ENCODE data around the gene SLC38A4.

The SLC38A4 gene

DNA sequence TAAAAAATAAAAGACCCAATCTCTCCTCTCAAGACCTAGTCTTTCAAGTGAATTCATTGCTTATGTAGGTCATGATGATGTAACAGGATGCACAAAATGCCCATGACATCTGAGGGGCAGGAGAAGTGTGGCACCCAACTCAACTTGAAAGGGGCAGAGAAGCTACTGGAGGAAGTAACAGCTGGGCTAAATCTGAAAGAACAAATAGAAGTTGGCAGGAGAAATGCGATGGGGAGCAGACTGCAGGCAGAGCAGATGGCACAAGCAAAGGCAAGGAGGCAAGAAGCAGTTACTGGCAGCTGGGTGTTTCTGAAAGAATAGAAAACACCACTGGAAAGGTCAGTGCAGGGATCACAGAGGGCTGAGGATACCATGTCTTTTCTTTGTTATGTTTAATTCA, 14.6 kb downstream of the SLC38A4 start:
- peak; percentile 37 to 57 for DNase-seq

DNA sequence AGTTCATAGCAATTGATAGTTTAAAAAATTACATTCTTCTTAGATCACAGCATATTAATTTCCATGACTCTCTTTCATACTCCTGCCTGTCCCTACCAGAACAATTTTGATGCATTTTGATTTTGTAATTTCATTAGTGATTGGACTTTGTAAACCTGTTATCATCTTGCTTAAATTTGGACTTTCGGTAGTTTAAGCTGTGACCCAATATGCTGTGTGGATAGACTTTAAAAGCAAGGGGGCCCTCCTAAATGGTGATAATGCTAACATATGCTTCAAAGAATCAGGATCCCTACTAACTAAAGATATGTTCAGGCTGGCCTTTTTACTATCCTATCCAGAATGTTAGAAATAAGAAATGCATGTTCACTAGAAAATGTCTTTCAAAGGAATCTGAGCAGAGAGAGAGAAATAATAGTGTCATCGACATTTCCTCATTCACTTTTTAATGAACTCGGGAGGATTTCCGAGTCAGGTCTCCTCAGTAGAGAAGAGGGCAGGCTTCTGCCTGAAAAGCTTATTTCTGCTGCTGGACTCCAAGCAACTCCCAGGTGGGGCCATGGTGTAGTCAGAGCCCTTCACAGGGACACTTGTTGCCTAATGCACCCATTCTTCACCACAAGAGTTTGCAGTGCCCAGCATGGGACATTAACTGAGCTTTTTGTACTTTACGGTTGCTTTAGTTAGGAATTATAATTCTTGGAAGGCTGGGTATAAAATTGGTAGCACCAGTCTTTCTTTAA, 16.7 kb downstream of the SLC38A4 start:
- no peak for DNase-seq

DNA sequence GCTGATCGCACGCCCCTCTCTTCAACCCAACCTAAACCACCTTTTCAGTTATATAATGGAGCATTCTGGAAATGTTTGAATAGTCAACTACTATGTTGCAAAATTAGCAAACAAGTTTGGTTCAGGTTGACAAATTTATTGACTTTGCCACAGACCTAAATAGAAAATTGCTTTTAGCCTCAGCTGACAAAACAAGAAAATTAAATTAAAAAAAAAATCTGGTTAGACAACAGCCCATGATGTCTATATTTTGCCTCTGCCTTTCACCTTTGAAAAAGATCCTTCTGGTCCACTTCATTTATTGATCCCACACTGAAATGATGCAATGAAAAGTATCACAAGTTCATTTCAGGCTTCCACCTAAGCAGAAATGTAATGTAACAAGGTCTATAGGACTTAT, 17.5 kb downstream of the SLC38A4 start:
- no peak for DNase-seq

DNA sequence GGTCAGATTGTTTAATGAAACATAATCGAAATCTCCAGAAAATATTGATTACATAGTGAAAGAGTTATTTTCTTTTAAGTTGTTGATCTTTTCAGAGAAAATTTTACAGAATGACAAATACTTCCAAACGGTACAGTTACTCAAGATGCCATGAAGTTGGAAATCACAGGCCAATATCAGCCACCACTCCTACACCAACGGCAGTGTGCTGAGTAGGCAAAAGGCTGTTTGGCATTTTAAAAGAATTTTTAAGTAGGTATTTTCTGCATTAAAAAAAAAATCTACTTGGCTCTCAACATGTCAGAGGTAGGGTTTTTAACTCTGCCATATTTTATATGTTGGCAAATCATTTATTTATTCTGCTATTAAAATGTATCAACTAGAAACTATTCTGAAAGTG, 21.7 kb downstream of the SLC38A4 start:
- DNase-seq = no peak

DNA sequence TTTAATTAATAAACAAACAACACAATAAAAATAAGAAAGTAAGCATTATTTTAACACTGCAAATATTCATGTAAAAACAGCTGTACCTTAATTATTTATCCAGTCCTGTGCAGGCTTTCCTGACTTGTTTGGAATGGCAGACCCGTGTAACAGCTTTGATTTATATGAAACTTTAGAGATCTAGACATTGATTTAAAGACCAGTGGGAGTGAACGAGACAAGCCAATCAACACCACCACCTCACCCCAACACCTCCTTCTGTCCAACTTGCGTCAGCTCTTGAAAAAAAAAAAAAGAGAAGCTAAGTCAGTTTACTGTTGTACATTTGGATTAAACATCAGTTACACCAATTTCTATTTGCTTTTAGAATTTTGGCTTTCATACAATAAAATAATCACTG, 22.3 kb downstream of the SLC38A4 start:
- DNase-seq = no peak

DNA sequence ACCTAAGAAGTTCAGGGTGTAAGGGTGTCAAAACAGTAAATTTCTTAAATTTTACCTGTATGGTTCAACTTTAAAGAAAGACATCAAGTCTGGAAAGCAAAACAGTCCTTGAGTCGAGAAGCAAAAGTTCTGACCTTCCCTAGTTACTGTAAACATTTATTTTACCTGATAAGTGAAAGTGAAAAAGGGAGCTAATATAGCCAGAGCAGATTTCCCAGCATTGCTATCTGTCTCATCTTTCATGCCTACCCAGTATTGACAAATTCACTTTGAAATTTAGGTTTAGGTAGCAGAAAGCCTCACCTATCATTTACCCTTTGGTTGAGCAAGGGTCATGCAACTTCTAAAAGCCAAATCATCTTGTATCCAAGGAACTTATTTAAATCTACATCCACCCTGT, 24.5 kb downstream of the SLC38A4 start:
- DNase-seq = no peak

DNA sequence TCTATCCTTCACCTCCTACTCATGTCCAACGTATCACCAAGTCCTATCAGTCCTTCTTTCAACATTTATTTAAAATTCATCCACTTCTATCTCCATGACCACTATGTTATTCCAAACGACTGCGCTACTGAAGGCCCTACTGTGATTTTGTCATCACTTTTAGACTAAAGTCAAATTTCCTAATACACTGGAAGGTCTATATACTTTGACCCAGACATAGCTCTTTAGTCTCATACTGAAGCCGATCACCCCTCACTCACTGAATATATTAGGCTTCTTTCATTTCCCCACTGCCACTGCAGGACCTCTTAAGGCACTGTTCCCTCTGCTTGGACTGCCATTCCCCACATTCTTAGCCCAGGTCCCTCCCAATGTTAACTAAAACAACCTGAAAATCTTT, 25.6 kb downstream of the SLC38A4 start:
- no peak for DNase-seq

DNA sequence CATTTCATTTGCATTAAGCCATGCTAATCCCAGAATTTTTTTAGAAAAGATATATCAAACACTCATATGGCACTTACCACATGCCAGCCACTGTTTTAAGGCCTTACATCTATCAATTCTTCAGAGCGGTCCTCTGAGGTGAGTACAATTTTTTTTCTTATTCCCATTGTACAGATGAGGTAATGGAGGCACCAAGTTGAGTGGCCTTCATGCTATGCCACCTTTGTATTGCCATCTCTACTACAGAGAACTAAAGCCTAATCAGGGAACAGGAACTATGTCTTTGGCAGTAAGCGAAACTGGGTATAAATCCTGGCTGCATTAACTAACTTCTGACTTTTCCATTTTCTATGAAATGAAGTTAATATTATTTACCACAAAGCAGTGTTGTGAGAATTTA, 27.1 kb downstream of the SLC38A4 start:
- DNase-seq = no peak

DNA sequence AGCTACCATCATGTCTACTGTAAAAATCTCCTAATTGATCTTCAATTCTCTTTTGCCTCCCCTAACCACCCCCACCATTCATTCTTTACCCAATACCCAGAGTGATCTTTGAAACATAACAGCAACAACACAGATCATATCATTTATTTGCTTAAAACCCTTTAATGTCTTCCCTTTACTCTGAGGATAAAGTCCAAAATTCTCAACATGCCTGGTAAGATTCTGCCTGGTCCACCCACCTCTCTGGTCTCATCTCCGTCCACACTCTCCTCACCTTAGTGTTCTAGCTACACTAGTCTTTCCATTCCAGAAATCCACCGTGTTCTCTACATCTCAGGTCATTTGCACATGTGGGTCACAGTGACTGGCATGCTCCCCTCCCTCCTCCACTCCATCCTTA, 27.7 kb downstream of the SLC38A4 start:
- DNase-seq = no peak

DNA sequence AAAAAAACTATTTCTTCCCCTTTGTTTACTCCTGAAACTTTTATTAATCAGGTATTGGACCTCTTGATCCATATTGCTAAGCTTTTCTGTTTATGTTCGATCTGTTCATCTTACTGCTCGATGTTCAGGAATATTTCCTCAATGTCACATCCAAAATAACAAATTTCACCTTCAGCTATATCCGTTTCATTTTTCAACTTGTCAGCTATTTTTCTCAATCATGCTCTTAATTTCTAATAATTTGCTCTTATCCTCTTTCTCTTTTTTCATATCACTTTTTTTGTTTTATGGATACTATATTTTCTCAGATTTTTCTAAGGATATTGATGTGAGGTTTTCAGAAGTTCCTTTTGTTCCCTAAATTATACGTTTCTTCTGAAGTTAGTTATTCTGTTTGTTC, 29.8 kb downstream of the SLC38A4 start:
- no peak for DNase-seq

DNA sequence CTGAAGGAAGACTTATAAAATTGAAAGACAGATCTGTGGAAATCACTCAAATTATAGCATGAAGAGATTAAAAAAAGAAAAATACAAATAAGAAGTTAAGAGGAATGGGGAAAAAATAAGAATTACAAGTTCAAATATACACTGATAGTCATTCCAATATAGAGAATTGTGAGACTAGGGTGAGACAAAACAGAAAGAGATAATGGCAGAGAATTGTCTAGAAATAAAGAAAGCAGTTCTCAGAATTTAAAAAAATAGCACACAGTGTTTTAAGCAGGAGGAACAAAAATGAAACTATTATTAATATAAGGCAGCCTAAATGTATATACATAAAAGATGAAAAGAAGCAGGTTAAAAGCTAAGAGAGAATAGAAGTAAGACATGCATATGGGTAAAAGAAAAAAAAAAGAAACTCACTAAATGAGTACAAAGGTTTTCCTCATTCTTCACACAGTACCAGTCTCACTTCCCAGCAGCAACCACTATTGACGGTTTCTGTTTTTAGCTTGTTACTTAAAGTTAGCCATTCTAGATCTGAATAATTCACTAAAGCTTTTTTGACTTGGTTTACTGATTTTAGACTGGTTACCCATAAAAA, 31.1 kb downstream of the SLC38A4 start:
- DNase-seq = no peak

DNA sequence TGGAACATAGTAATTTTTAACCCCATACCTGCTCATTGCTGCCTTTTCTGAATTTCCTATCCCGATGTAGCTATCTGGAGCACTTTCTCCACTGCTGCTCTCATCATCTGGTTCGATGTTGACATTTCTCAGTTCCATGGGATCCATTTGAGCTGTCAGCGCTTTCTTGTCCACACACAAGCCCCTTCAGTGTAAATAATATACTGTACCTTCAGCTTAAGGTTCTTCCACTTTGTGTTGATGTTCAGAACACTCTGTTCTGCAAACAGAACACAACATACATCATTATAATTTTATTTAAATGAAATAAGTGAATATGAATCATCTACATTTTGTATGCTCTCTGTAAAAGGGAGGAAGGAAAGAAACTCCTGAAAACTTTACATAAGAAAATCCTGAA, 32.9 kb downstream of the SLC38A4 start:
- no peak for DNase-seq

DNA sequence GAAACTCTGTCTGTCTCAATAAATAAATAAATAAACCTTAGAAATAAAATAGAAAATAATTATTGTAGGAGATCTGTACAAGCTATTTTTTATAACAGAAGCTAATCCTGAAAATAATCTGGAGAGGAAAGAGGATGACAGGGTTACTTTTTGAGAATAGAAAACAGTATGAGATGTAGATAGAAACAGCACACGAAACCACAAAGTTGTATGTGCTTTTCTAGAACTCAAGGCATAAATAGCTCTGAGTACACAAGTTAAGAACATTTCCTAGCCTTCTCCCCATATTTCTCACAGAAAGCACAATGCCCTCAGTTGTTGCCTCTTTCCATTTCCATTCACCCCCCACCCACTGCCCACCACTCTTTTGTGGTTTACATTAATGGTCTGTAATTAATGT, 35.7 kb downstream of the SLC38A4 start:
- no peak for DNase-seq

DNA sequence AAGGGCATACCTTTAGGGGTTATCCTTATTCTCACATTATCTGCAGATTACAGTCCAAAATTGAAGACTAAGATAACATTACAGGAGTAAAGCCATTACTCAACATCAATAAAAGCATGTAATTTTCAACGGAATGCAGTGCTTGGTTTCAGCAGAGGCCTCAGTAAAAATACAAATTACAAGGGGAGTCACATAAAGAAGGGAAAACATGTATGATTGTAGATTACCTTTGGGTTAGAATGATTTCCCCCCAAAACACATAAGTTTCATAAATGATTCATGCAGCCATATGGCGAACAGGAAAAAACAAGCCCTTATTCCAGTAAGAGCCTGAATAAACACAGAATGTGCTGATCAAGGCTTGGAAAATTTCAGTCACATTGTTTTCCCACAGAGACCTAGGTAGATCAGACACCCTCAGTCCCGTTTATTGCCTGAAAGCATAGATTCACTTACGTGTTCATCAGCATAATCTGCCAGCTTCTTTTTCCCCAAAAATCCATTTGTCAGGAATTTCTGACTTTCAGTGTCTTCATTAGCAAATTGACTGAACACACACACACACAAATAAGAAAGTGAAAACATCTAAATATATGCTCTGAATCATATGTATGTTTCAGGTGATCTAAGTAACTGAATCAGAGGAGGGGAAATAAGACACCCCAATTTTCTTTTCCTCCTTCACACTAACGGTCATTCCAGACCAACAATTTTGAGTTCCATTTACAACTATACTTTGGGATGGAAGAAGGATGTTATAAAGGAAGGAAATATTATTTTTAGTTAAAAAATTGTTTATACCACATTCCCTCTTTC, 37.5 kb downstream of the SLC38A4 start:
- no peak for DNase-seq

DNA sequence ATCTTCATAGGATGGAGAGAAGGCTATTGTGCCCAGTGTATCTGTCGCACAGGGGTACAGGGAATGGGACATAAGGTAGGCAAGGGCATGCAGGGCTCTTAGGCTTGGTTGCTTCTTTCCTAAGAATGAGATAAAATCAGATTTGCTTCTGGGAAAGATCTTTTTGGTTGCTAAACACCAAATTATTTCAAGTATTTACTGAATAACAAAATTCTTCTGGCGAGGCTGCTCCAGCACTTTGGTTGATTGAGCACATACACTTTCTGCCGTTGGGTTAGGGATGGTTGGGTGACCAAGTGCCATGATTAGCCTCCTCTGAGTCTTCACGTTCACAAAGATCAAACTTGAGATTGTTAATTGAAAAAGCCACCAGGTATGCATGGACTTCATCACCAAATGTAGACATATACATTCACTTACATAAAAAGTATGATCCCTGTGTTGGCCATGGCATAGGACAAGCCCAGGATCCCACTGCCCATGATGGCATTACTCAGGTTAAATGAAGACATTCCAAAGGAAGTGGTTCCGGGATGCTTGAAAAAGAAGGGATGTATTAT, 38.2 kb downstream of the SLC38A4 start:
- no peak for DNase-seq

DNA sequence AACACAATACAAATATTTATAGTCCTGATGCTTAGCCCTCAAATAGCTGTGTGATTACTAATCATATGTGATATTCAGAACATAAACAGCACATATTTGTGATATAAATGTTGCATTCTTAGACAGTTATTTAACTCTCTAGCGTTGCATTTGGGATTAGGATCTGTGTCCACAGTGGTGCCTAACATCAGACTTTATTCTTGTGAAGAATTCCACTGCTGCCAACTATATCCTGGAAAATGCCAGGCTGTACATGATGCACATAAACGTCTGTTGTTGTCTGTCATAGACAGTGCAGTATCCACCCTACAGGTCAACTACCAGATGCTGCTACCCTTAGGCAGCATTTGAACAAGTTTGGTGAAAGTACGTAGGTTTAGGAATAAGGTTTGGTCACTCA, 39.0 kb downstream of the SLC38A4 start:
- DNase-seq = no peak

DNA sequence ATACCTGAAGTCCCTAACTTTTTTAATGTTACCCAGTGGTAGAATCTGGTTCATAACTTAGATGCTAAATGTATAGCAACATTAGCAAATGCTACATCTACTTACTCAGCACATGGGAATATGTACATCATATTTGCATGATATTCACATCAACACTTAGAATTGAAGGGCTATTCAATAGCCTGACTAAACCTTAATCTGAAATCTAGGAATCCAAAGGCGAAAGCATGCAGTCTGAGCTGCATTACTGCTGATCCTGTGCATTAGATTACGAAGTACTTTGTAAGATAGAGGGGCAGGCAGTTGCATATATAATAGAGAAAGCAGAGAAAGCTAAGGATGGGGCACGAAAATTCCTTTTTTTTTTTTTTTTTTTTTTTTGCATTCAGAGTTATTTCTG, 40.4 kb downstream of the SLC38A4 start:
- DNase-seq = no peak

DNA sequence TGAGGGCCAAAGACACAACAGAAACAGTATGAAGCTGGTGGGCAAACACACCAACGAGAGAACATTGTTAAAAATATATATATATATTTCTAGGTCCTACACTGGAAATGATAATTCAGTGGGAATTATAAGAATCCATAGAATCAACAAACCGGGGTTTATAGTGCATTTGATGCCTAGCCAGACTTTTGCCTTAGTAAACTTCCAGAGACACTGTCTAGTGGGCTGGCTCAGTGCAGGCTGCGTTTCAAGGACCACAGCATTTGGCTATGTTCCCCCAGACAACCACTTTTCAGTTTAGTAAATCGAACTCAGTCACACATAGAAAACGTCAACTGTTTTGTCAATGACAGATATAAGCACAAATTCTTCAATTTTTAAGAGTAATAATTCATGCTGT, 41.9 kb downstream of the SLC38A4 start:
- no peak for DNase-seq

DNA sequence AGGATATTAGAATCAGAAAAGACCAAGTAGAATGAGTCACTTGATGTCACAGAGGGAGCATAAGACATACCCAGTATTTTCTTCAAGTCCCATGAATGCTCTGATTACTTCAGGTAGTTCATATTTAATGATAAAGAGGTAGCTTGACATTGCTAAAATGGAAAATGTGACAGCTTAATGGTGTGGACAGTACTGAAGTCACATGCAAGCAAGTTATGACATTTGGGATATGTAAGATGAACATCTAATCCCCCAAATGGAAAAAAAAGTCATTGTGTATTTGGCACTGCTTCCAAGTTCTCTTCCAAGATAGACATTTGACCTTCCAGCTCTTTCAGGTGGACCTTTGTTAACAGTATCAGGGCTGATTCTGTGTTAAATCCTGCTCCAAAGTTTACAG, 45.9 kb downstream of the SLC38A4 start:
- DNase-seq = no peak

DNA sequence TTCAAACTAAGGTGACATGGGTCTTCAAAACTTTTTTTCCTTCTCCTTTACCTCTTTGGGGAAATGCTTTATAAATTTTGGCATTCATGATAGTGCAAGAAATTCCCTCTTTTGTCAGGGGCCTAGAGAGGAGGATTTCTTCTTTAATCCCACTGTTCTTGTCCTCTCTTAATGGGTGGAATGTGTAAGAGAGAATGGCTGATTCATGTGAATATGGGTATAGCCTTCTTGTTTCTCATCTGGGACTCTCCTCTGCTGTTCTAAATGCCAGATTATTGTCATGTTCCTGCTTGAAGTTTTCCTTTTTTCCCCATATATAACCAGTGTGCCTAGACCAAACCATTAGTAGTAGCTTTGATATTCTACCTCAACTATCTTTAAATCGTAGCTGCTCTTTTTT, 46.7 kb downstream of the SLC38A4 start:
- DNase-seq = no peak

DNA sequence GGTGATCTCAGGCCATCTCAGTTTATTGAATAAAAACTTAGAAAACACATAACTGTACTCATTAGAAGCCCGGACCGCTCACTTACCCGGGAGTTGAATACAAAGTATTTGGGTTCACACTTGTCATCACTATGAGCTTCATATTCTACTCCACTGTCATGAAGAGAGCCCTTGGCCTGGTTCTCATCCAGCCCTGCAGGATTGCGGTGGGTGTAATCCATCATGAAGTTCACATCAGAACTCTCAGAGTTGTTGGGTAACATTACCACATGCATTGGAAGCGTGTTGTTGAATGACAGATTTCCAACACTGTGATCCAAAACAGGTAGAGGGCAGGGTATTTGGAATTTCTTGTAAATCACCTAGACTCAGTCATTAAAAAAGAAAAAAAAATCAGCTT, 47.4 kb downstream of the SLC38A4 start:
- no peak for DNase-seq

DNA sequence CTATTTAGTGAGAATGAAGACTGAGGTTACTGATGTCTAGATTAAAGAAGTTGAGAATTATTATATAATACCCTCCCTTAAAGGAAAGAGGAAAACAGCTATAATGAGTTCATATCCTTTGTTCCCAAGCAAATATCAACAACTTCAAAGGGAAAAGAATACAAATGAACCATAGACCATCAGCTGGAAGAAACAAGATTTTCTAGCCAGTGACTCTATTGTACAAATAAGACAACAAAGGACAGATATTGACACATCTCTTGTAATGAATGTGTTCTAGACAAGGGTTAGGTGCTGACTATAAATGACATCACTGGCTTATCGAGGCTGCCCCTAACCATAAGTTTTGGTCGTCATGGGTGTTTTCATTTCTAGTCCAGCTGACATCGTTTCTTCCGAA, 48.2 kb downstream of the SLC38A4 start:
- no peak for DNase-seq

DNA sequence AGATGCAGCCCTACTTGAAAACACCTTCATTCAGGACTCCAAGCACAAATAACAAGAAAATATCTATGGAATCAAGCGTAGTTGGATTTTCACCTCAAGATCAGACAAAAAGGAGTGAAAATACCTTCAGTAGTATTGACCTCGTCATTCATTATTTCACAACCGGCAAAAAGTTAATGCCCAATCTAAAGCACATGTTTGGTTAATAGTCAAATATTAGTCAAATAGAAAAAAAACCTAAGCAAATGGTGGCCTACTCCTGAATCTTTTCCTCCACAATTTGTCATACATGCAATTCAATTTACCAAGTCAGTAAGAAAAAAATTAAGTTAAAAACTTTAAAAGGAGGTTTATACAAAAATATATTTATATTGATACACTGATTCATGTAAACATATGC, 50.0 kb downstream of the SLC38A4 start:
- no peak for DNase-seq

DNA sequence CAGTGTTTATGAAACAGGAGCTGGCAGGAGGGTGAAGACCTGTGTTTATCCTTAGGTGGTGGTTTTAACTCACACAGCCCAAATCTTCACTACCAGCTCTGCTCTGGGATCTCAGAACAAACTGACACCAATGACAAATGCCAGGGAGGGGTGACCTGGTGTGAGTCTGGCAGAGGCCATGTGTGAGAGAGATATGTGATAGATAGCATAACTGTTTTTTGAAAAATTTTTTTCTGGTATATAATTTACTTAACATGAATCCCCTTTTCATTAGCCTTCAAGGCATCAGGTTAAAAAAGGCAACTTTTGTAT, 51.5 kb downstream of the SLC38A4 start:
- DNase-seq = no peak

Data from NCI-H524 (cell line).